Mucosa of descending colon (tissue), 3 donors: Measurements from ENCODE around the gene CTDSP2. TPM values are rescaled to one million over a fixed set of nuclear protein-coding genes. Genes with fewer than 3 reads are reported as not detected.

Experiments
- ATAC-seq: fragments of 200-7000 bp; cut with Tn5 transposase; one replicate; pipeline ENCODE4 v1.9.1; 2020; ENCODE audit warnings: mild to moderate bottlenecking, moderate library complexity
- DNase-seq, 3 donors: peaks; one replicate each; pipeline ENCODE4 v3.0.0-alpha.2; 2020
- H3K36me3 ChIP-seq: fragments of 200-600 bp; one replicate; pipeline ENCODE4 v1.8.0; 2021; ENCODE audit warnings: low read depth, mild to moderate bottlenecking
- H3K4me1 ChIP-seq: fragments of 200-600 bp; one replicate; pipeline ENCODE4 v1.8.0; 2021; ENCODE audit warnings: low read depth, mild to moderate bottlenecking
- H3K4me3 ChIP-seq: fragments of 200-600 bp; one replicate; pipeline ENCODE4 v1.8.0; 2021; ENCODE audit warnings: mild to moderate bottlenecking
- H3K9me3 ChIP-seq: fragments of 200-600 bp; one replicate; pipeline ENCODE4 v1.8.0; 2021; ENCODE audit warnings: mild to moderate bottlenecking
- CTCF ChIP-seq: fragments of 200-600 bp; IDR thresholded peaks from one replicate; pipeline ENCODE4 v1.8.0; 2022; ENCODE audit warnings: antibody characterized with exemption, mild to moderate bottlenecking
- intact Hi-C, 2 donors: fragments of 100-400 bp; cut with DNase I in 1 of 2; cut with micrococcal nuclease in 1 of 2; formaldehyde crosslinking; loops; one replicate each; pipeline versions ENCODE4 v1.11.0 to v1.11.1; 2022; cut with DNase I, micrococcal nuclease
- total RNA-seq, 3 donors: library from RNA; stranded (reverse); fragmentation: NEBNext Ultra II Directional in 2 of 3; extraction: Animal tissue kit (Norgen Biotek cat#: 25700) in 2 of 3; gene quantifications; one replicate each; pipeline versions ENCODE4 v1.2.1 to v1.2.4, GENCODE V29; 2021 to 2023
- donor health status: DM: no; HTN: no; CAD: no; lungs with moderate emphysema.
- donor health status: DM: no; HTN: no; CAD: no.
- donor health status: DM: no; HTN: yes; CAD: no.

Gene CTDSP2
- total RNA-seq, 3 donors from 2014 or later, result 220 to 339 (median 256) TPM

GRCh38 chr12:57802607-57803006 is 43.9 kb downstream of the CTDSP2 start:
- intact Hi-C loops, result loop anchor here in 1 of 2 donors (10.0 kb wide), 1 partner anchor 102 kb away; no protein-coding TSS in a partner anchor
- no peaks in the 10 kb centered on the region for H3K4me1 ChIP-seq
- DNase-seq, result no peak
- no peaks in the 10 kb centered on the region for H3K9me3 ChIP-seq
- TF ChIP-seq CTCF, result no peak
- no peak for ATAC-seq
- H3K4me3 ChIP-seq, result no peak overlapping the region
- no peaks in the 10 kb centered on the region for H3K36me3 ChIP-seq

DNA sequence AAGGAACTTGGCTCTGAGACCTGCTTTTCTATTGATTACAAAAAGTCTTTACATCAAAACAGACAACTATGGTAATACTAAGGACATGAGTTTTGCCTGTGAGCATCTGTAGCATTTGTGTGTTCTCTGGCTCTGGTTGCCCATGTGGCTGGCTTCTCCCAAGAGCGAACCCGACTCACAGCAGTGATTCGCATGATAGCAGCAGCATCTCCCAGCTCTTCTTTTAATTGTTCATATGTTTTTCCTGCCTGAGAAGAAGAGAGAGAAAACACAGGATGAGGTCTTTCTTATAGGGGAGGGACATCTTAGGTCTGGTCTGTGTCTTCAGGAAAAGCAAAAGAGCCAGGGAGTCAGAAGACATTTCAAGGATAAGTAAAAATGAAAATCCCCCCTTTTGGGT is 45.6 kb downstream of the CTDSP2 start:
- TF ChIP-seq CTCF, result no peak
- Histone ChIP-seq H3K4me3 (no peak overlapping the region), H3K9me3 (no peaks in the 10 kb centered on the region), H3K36me3 (no peaks in the 10 kb centered on the region), H3K4me1 (no peaks in the 10 kb centered on the region)
- ATAC-seq (no peak), DNase-seq (no peak)
- intact Hi-C loops, result loop anchor here in 1 of 2 donors (10.0 kb wide), 1 partner anchor 104 kb away; no protein-coding TSS in a partner anchor

DNA sequence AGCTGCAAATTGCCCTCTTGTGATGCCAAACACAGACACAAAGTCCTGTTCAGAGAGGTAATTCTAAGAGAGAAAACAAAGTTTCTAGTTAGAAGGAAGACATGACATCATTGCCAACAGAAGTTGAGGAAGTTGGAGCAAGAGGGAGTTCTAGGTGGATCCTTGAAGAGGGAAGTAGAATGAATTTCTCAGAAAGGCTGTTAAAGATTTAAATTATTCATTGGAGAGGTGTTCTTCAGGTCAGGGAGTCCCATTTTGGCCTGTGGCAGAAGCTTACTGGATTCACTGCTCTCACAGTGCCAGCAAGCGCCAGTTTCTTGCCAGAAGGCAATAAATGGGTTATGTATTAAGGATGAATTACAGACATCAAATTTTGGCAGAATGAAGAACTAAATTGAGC is 48.6 kb downstream of the CTDSP2 start:
- no peak for DNase-seq
- Histone ChIP-seq H3K4me1 (no peaks in the 10 kb centered on the region), H3K9me3 (no peaks in the 10 kb centered on the region), H3K36me3 (no peaks in the 10 kb centered on the region), H3K4me3 (no peak overlapping the region)
- TF ChIP-seq CTCF, result no peak
- peak; percentile 64 for ATAC-seq
- intact Hi-C loops, result no loop called here

- peaks cover under 1% of the 10 kb centered on the region for H3K36me3 ChIP-seq
- no peak overlapping the region for H3K4me3 ChIP-seq
- no peaks in the 10 kb centered on the region for H3K4me1 ChIP-seq
- ATAC-seq (no peak), DNase-seq (no peak)
- no peak for TF ChIP-seq CTCF
- no peaks in the 10 kb centered on the region for H3K9me3 ChIP-seq
- intact Hi-C loops, result no loop called here
Observed at GRCh38 chr12:57796996-57797395, 49.5 kb downstream of the CTDSP2 start.

GRCh38 chr12:57795354-57795753 is 51.2 kb downstream of the CTDSP2 start:
- H3K36me3 ChIP-seq, result peaks cover 6% of the 10 kb centered on the region
- no peak overlapping the region for H3K4me3 ChIP-seq
- DNase-seq, result no peak
- H3K4me1 ChIP-seq, result no peaks in the 10 kb centered on the region
- H3K9me3 ChIP-seq, result no peaks in the 10 kb centered on the region
- intact Hi-C loops, result no loop called here
- ATAC-seq, result no peak
- no peak for TF ChIP-seq CTCF

DNA sequence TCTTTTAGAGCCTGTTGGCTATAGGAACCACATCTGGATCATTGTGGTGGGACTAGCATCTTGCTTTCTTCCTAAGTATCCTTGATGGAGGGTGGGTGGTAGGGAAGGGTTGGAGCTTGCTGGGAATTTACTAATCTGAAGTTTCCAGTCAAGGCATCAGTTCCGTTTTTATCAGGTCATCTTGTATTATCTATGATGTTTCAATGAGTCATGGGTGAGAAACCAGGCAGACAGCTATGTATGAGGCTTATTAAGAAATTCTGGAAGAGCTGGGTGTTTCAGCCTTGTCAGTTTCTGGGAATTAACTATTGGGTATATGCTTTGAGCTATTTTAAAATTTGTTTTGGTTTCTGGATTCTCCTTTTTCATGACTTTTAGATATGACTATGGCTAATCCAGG is 52.6 kb downstream of the CTDSP2 start:
- ATAC-seq, result no peak
- intact Hi-C loops, result no loop called here
- Histone ChIP-seq H3K4me3 (no peak overlapping the region), H3K4me1 (no peaks in the 10 kb centered on the region), H3K36me3 (peaks cover 6% of the 10 kb centered on the region), H3K9me3 (no peaks in the 10 kb centered on the region)
- no peak for TF ChIP-seq CTCF
- DNase-seq, result no peak
